Chondrocyte (in vitro differentiated cells): ENCODE measurements around the gene SOBP. TPM values are rescaled to one million over a fixed set of nuclear protein-coding genes. Genes with fewer than 3 reads are reported as not detected.

Experiments used
- DNase-seq: peaks from one replicate; pipeline ENCODE4 v3.0.0; 2021; ENCODE audit warnings: mixed read lengths, low spot score
- H3K27ac Mint-ChIP-seq: one replicate; pipeline ENCODE4 v1.8.0; 2021; ENCODE audit warnings: mild to moderate bottlenecking, moderate library complexity, mixed read lengths; ENCODE audit not compliant: unreplicated experiment
- H3K27me3 Mint-ChIP-seq: 2 replicates; pipeline ENCODE4 v1.8.0; 2021; ENCODE audit warnings: low read depth, mixed read lengths
- H3K36me3 Mint-ChIP-seq: 2 replicates; pipeline ENCODE4 v1.8.0; 2021; ENCODE audit warnings: low read depth, mixed read lengths
- H3K4me1 Mint-ChIP-seq: 2 replicates; pipeline ENCODE4 v1.8.0; 2021; ENCODE audit warnings: low read depth, mild to moderate bottlenecking, mixed read lengths
- H3K4me3 Mint-ChIP-seq: one replicate; pipeline ENCODE4 v1.8.0; 2021; ENCODE audit warnings: mild to moderate bottlenecking, moderate library complexity, mixed read lengths; ENCODE audit not compliant: unreplicated experiment
- H3K9me3 Mint-ChIP-seq: 2 replicates; pipeline ENCODE4 v1.8.0; 2021; ENCODE audit warnings: low read depth, mixed read lengths
- CTCF ChIP-seq: fragments of 200-600 bp; sonication (generic); IDR thresholded peaks from 2 replicates; pipeline ENCODE4 v1.5.0; 2021; ENCODE audit warnings: antibody characterized with exemption, mild to moderate bottlenecking, moderate library complexity
- total RNA-seq: library from RNA; stranded (reverse); gene quantifications from 3 replicates; pipeline ENCODE4 v1.2.1, GENCODE V29; 2021

SOBP gene
- total RNA-seq, 1 donor from 2014 or later: 6.6 TPM

GRCh38 chr6:107533415-107534059, 43.6 kb downstream of the SOBP start:
- peaks cover 30% of the 10 kb centered on the region for H3K4me1 Mint-ChIP-seq
- DNase-seq: no peak
- no peak for TF ChIP-seq CTCF
- H3K27me3 Mint-ChIP-seq: no peaks in the 10 kb centered on the region
- no peak overlapping the region for H3K4me3 Mint-ChIP-seq
- peaks cover 1% of the 10 kb centered on the region for H3K36me3 Mint-ChIP-seq
- no peaks in the 10 kb centered on the region for H3K9me3 Mint-ChIP-seq
- H3K27ac Mint-ChIP-seq: no peak overlapping the region

- H3K9me3 Mint-ChIP-seq: no peaks in the 10 kb centered on the region
- H3K36me3 Mint-ChIP-seq: peaks cover 4% of the 10 kb centered on the region
- H3K4me1 Mint-ChIP-seq: peaks cover 36% of the 10 kb centered on the region
- H3K4me3 Mint-ChIP-seq: peak overlapping the region; percentile 17
- H3K27ac Mint-ChIP-seq: peak overlapping the region; percentile 38
- no peak for DNase-seq
- TF ChIP-seq CTCF: no peak
- H3K27me3 Mint-ChIP-seq: no peaks in the 10 kb centered on the region
These were observed 44.7 kb downstream of the SOBP start for GRCh38 chr6:107534571-107535141.

GRCh38 chr6:107535626-107536025, 45.7 kb downstream of the SOBP start:
- Mint-ChIP-seq H3K9me3 (no peaks in the 10 kb centered on the region), H3K27me3 (no peaks in the 10 kb centered on the region), H3K4me1 (peaks cover 42% of the 10 kb centered on the region), H3K27ac (peak overlapping the region; percentile 3), H3K36me3 (peaks cover 4% of the 10 kb centered on the region), H3K4me3 (no peak overlapping the region)
- no peak for TF ChIP-seq CTCF
- DNase-seq: no peak

GRCh38 chr6:107536180-107536961, 46.5 kb downstream of the SOBP start:
- TF ChIP-seq CTCF: no peak
- Mint-ChIP-seq H3K27me3 (no peaks in the 10 kb centered on the region), H3K36me3 (peaks cover 4% of the 10 kb centered on the region), H3K9me3 (no peaks in the 10 kb centered on the region), H3K27ac (no peak overlapping the region), H3K4me3 (no peak overlapping the region), H3K4me1 (peaks cover 46% of the 10 kb centered on the region)
- no peak for DNase-seq

GRCh38 chr6:107537559-107537958, 47.6 kb downstream of the SOBP start:
- no peak for TF ChIP-seq CTCF
- H3K27me3 Mint-ChIP-seq: no peaks in the 10 kb centered on the region
- H3K4me1 Mint-ChIP-seq: peaks cover 48% of the 10 kb centered on the region
- H3K4me3 Mint-ChIP-seq: no peak overlapping the region
- peaks cover 5% of the 10 kb centered on the region for H3K36me3 Mint-ChIP-seq
- no peak for DNase-seq
- H3K9me3 Mint-ChIP-seq: no peaks in the 10 kb centered on the region
- H3K27ac Mint-ChIP-seq: no peak overlapping the region
